HUES6 (cell line): Measurements from ENCODE around the gene KLK7.
"Not testable (repeated sequence)": the region's sequence is repeated elsewhere in the genome, so short reads cannot be mapped to it uniquely, and the experiment has no call there.

Experiments used
- H3K27ac ChIP-seq: 2 replicates; pipeline ENCODE4 v1.7.0; 2013; ENCODE audit warnings: low read depth, mild to moderate bottlenecking, low read length, inconsistent platforms
- H3K27me3 ChIP-seq: 2 replicates; pipeline ENCODE4 v1.6.1; 2013; ENCODE audit warnings: low read length; ENCODE audit not compliant: control insufficient read depth, insufficient read depth
- H3K36me3 ChIP-seq: 2 replicates; pipeline ENCODE4 v1.6.1; 2013; ENCODE audit warnings: low read length; ENCODE audit not compliant: control insufficient read depth, insufficient read depth
- H3K4me1 ChIP-seq: 2 replicates; pipeline ENCODE4 v1.6.1; 2013; ENCODE audit warnings: low read length; ENCODE audit not compliant: control insufficient read depth, insufficient read depth
- H3K4me3 ChIP-seq: 2 replicates; pipeline ENCODE4 v1.5.1; 2013; ENCODE audit warnings: low read depth, low read length
- H3K9ac ChIP-seq: one replicate; pipeline ENCODE4 v1.6.1; 2013; ENCODE audit warnings: mild to moderate bottlenecking, low read length
- H3K9me3 ChIP-seq: 2 replicates; pipeline ENCODE4 v1.6.1; 2013; ENCODE audit warnings: low read depth, low read length; ENCODE audit not compliant: control insufficient read depth, insufficient read depth

KLK7 gene

DNA sequence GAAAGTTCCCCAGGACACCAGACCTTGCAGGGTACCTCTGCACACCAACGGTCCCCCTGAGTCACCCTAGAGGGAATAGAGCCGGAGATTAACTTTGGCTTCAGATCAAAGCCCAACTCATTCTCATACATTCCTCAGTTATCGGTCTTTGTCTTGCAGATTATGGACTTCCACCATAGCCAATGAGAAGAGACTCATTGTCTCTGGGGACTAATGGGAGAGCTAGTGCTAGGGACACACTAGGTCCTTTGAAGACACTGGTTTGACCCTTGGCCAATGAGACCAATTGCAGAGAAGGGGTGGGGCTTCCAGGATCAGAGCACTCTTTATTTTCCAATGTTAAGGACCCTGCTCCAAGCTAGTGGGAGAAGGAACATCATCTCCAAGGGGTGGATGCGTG, 6.1 kb downstream of the KLK7 start:
- H3K9ac ChIP-seq = no peak overlapping the region
- no peaks in the 10 kb centered on the region for H3K36me3 ChIP-seq
- H3K4me1 ChIP-seq = peaks cover 34% of the 10 kb centered on the region
- H3K27ac ChIP-seq = no peak overlapping the region
- H3K27me3 ChIP-seq = peaks cover 8% of the 10 kb centered on the region; the same call in 1 of the 2 replicates
- H3K4me3 ChIP-seq = no peak overlapping the region
- no peaks in the 10 kb centered on the region for H3K9me3 ChIP-seq

GRCh38 chr19:50975766-50976165, 8.0 kb downstream of the KLK7 start:
- no peak overlapping the region for H3K9ac ChIP-seq
- H3K27me3 ChIP-seq = peaks cover under 1% of the 10 kb centered on the region; the same call in 1 of the 2 replicates
- no peaks in the 10 kb centered on the region for H3K9me3 ChIP-seq
- no peak overlapping the region for H3K4me3 ChIP-seq
- no peaks in the 10 kb centered on the region for H3K36me3 ChIP-seq
- H3K27ac ChIP-seq = no peak overlapping the region
- peaks cover 28% of the 10 kb centered on the region for H3K4me1 ChIP-seq

GRCh38 chr19:50974702-50975556, 8.8 kb downstream of the KLK7 start:
- H3K36me3 ChIP-seq = no peaks in the 10 kb centered on the region
- no peak overlapping the region for H3K9ac ChIP-seq
- H3K27me3 ChIP-seq = no peaks in the 10 kb centered on the region
- H3K4me1 ChIP-seq = peaks cover 25% of the 10 kb centered on the region
- H3K27ac ChIP-seq = no peak overlapping the region
- no peaks in the 10 kb centered on the region for H3K9me3 ChIP-seq
- no peak overlapping the region for H3K4me3 ChIP-seq

- Histone ChIP-seq H3K9ac (no peak overlapping the region), H3K27ac (no peak overlapping the region), H3K36me3 (no peaks in the 10 kb centered on the region), H3K27me3 (no peaks in the 10 kb centered on the region), H3K4me1 (peaks cover 28% of the 10 kb centered on the region), H3K9me3 (no peaks in the 10 kb centered on the region), H3K4me3 (no peak overlapping the region)
Measured at GRCh38 chr19:50972795-50973376, 10.8 kb downstream of the KLK7 start.

GRCh38 chr19:50969810-50970209, 13.9 kb downstream of the KLK7 start:
- not testable (repeated sequence) for H3K4me3 ChIP-seq, H3K27me3 ChIP-seq, H3K9me3 ChIP-seq, H3K9ac ChIP-seq, H3K27ac ChIP-seq, H3K36me3 ChIP-seq
- peaks cover 20% of the 10 kb centered on the region for H3K4me1 ChIP-seq

GRCh38 chr19:50969413-50969760, 14.3 kb downstream of the KLK7 start, which contains the start of gene KLK6:
KLK6 (minus strand) TSS chr19:50969591; CDS start chr19:50968104, 1,487 bp downstream.
- no peaks in the 10 kb centered on the region for H3K27me3 ChIP-seq
- H3K9ac ChIP-seq = no peak within 1 kb of the TSS
- no peaks in the 10 kb centered on the region for H3K36me3 ChIP-seq
- peaks cover 20% of the 10 kb centered on the region for H3K4me1 ChIP-seq
- no peak within 1 kb of the TSS for H3K27ac ChIP-seq
- no peak within 1 kb of the TSS for H3K4me3 ChIP-seq
- no peaks in the 10 kb centered on the region for H3K9me3 ChIP-seq

DNA sequence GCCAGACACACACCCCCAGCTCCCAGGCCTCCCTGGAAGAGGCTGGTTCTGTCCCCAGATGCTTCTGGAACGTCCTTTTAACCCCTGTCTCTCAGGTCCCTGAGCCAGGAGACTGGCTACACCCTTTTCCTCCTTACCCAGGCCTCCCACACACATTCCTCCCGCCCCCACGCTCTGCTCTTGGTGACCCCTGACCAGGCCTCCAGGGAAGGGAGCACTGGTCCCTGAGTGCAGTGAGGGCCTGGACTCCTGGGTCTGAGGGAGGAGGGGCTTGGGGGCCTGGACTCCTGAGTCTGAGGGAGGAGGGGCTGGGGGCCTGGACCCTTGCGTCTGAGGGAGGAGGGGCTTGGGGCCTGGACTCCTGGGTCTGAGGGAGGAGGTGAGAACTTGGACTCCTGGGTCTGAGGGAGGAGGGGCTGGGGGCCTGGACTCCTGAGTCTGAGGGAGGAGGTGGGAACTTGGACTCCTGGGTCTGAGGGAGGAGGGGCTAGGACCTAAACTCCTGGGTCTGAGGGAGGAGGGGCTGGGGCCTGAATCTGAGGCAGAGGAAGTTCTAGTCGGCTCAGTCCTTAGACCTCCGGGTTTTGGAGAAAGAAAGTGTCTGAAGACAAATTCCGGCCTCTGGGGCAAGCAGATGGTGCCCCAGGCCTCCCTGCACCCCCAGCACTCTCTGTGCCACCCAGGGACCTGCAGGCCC, 14.9 kb downstream of the KLK7 start:
- Histone ChIP-seq H3K36me3 (no peaks in the 10 kb centered on the region), H3K27me3 (no peaks in the 10 kb centered on the region), H3K4me3 (no peak overlapping the region), H3K9ac (no peak overlapping the region), H3K4me1 (peaks cover 20% of the 10 kb centered on the region), H3K9me3 (no peaks in the 10 kb centered on the region), H3K27ac (no peak overlapping the region)

DNA sequence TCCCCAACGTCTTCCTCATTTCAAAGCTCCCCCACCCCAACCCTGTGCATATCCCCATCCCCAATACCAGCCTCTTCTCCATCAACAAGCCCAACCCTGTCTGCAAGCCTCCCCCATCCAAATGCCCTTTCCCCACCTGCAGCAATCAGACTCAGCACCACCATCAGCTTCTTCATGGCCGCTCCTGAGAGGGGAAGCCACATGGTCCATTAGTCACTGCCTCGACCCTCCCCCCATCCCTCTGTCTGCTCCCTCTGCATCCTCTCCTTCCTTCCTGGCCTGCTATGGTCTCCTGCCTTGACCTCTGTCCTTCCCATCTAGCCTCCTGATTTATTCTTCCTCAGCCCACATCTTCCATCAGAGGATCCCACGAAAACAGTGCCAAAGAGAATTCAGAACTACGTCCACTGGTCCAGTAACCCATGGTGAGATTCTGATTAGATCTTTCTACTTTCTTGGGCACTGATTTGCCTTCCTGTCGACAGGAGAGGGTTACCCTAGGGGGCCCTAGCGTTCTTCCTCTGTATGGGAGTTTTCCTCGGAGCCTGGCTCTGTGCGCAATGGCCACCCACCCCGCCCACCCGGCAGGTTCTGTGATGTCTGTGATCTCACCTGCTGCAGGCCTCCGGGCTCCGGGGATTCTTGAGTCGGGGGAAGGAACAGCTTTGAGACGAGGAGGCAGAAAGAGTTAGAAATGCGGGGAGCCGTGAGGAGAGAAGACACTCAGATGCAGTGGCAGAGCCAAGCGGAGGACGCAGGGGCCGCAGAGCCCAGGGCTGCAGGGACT, 15.6 kb downstream of the KLK7 start:
- H3K9ac ChIP-seq = peak overlapping the region; percentile 13
- H3K9me3 ChIP-seq = no peaks in the 10 kb centered on the region
- peaks cover 5% of the 10 kb centered on the region for H3K27me3 ChIP-seq
- peaks cover 20% of the 10 kb centered on the region for H3K4me1 ChIP-seq
- no peak overlapping the region for H3K27ac ChIP-seq
- no peak overlapping the region for H3K4me3 ChIP-seq
- H3K36me3 ChIP-seq = no peaks in the 10 kb centered on the region

- no peaks in the 10 kb centered on the region for H3K36me3 ChIP-seq
- H3K27me3 ChIP-seq = peaks cover 14% of the 10 kb centered on the region
- no peak overlapping the region for H3K27ac ChIP-seq
- H3K4me1 ChIP-seq = peaks cover 15% of the 10 kb centered on the region
- H3K9me3 ChIP-seq = no peaks in the 10 kb centered on the region
- no peak overlapping the region for H3K4me3 ChIP-seq
- no peak overlapping the region for H3K9ac ChIP-seq
Measured at GRCh38 chr19:50964266-50964665, 19.5 kb downstream of the KLK7 start.

GRCh38 chr19:50963381-50963780, 20.3 kb downstream of the KLK7 start:
- Histone ChIP-seq H3K27ac (no peak overlapping the region), H3K4me3 (no peak overlapping the region), H3K9me3 (no peaks in the 10 kb centered on the region), H3K4me1 (peaks cover 6% of the 10 kb centered on the region), H3K36me3 (no peaks in the 10 kb centered on the region), H3K9ac (no peak overlapping the region), H3K27me3 (peaks cover 22% of the 10 kb centered on the region)
